ENCODE results near the gene IDI2.

- TF ChIP-seq, protein P1, sequence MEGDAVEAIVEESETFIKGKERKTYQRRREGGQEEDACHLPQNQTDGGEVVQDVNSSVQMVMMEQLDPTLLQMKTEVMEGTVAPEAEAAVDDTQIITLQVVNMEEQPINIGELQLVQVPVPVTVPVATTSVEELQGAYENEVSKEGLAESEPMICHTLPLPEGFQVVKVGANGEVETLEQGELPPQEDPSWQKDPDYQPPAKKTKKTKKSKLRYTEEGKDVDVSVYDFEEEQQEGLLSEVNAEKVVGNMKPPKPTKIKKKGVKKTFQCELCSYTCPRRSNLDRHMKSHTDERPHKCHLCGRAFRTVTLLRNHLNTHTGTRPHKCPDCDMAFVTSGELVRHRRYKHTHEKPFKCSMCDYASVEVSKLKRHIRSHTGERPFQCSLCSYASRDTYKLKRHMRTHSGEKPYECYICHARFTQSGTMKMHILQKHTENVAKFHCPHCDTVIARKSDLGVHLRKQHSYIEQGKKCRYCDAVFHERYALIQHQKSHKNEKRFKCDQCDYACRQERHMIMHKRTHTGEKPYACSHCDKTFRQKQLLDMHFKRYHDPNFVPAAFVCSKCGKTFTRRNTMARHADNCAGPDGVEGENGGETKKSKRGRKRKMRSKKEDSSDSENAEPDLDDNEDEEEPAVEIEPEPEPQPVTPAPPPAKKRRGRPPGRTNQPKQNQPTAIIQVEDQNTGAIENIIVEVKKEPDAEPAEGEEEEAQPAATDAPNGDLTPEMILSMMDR (IDR thresholded peaks at IDR 0.05 in 4 of 5, conservative IDR thresholded peaks at IDR 0.05 in 1 of 5): no peak
- TF ChIP-seq POLR2A (IDR thresholded peaks at IDR 0.05): no peak
Observed at GRCh38 chr10:1037098-1037497, 11.4 kb upstream of the IDI2 start.
